ENCODE measurements around the gene FAM13B. TPM values are rescaled to one million over a fixed set of nuclear protein-coding genes. Genes with fewer than 3 reads are reported as not detected.
A peak's percentile ranks its signal among the peaks of the same experiment; 100 is the strongest.
"Not testable (repeated sequence)": the region's sequence is repeated elsewhere in the genome, so short reads cannot be mapped to it uniquely, and the experiment has no call there.

The FAM13B gene
- total RNA-seq, 1 experiment from 2014 or later, result 33.7 TPM

GRCh38 chr5:137975208-137975607, 57.7 kb downstream of the FAM13B start:
- TF ChIP-seq, protein P1, sequence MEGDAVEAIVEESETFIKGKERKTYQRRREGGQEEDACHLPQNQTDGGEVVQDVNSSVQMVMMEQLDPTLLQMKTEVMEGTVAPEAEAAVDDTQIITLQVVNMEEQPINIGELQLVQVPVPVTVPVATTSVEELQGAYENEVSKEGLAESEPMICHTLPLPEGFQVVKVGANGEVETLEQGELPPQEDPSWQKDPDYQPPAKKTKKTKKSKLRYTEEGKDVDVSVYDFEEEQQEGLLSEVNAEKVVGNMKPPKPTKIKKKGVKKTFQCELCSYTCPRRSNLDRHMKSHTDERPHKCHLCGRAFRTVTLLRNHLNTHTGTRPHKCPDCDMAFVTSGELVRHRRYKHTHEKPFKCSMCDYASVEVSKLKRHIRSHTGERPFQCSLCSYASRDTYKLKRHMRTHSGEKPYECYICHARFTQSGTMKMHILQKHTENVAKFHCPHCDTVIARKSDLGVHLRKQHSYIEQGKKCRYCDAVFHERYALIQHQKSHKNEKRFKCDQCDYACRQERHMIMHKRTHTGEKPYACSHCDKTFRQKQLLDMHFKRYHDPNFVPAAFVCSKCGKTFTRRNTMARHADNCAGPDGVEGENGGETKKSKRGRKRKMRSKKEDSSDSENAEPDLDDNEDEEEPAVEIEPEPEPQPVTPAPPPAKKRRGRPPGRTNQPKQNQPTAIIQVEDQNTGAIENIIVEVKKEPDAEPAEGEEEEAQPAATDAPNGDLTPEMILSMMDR (IDR thresholded peaks at IDR 0.05; ENCODE audit: unreplicated experiment), result no peak
- no peak for DNase-seq (ENCODE audit: unreplicated experiment)
- no peaks in the 10 kb centered on the region for H3K4me1 Mint-ChIP-seq (ENCODE audit: insufficient read depth, unreplicated experiment)
- BruUV-seq (replicated peaks), result no TSS peak
- POLR2A ChIA-PET, result no interaction called here
- H3K9me3 Mint-ChIP-seq (ENCODE audit: unreplicated experiment), result no peaks in the 10 kb centered on the region
- peak overlapping the region; percentile 49 for H3K27ac Mint-ChIP-seq (ENCODE audit: low read depth, unreplicated experiment)
- H3K4me3 Mint-ChIP-seq (ENCODE audit: unreplicated experiment), result no peak overlapping the region
- CTCF ChIA-PET, result interaction anchor here (1.0 kb wide), 1 partner anchor 61 kb away, joined by 3 read pairs; no protein-coding TSS in a partner anchor
- no peaks in the 10 kb centered on the region for H3K27me3 Mint-ChIP-seq (ENCODE audit: insufficient read depth, unreplicated experiment)
- intact Hi-C loops (cut with micrococcal nuclease), result no loop called here
- peaks cover 42% of the 10 kb centered on the region for H3K36me3 Mint-ChIP-seq (ENCODE audit: insufficient read depth, unreplicated experiment)

GRCh38 chr5:137970384-137970783, 62.5 kb downstream of the FAM13B start:
- DNase-seq (ENCODE audit: unreplicated experiment); H3K4me1 Mint-ChIP-seq (ENCODE audit: insufficient read depth, unreplicated experiment); BruUV-seq (replicated peaks); H3K27ac Mint-ChIP-seq (ENCODE audit: low read depth, unreplicated experiment); H3K9me3 Mint-ChIP-seq (ENCODE audit: unreplicated experiment); intact Hi-C loops (cut with micrococcal nuclease); H3K4me3 Mint-ChIP-seq (ENCODE audit: unreplicated experiment); H3K27me3 Mint-ChIP-seq (ENCODE audit: insufficient read depth, unreplicated experiment); CTCF ChIA-PET; POLR2A ChIA-PET: not testable (repeated sequence)
- H3K36me3 Mint-ChIP-seq (ENCODE audit: insufficient read depth, unreplicated experiment), result peaks cover 51% of the 10 kb centered on the region

DNA sequence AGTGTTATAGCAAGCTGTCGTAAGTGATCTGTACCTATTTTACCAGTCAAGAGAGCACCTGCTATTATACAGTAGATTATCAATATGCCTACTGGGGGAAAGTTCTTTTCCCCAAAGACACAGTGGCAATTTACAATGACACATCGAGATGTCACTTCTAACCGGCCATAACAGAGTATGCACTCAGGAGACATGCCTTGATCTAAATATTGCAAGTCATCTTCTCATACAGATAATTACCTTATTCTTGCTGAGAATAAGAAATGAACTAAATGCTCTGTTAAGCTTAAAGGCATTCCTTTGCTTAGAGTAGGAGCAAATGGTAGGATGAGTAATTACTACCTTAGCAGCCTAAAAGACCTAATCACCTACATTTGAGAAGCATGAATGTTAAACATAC, 72.1 kb downstream of the FAM13B start:
- POLR2A ChIA-PET, result interaction anchor here (1.5 kb wide), 1 partner anchor 9 kb away, joined by 4 read pairs; no protein-coding TSS in a partner anchor
- Mint-ChIP-seq H3K4me1 (ENCODE audit: insufficient read depth, unreplicated experiment) (no peaks in the 10 kb centered on the region), H3K27me3 (ENCODE audit: insufficient read depth, unreplicated experiment) (no peaks in the 10 kb centered on the region), H3K27ac (ENCODE audit: low read depth, unreplicated experiment) (no peak overlapping the region), H3K4me3 (ENCODE audit: unreplicated experiment) (no peak overlapping the region), H3K36me3 (ENCODE audit: insufficient read depth, unreplicated experiment) (peaks cover 58% of the 10 kb centered on the region), H3K9me3 (ENCODE audit: unreplicated experiment) (no peaks in the 10 kb centered on the region)
- BruUV-seq (replicated peaks), result no TSS peak
- CTCF ChIA-PET, result no interaction called here
- no peak for DNase-seq (ENCODE audit: unreplicated experiment)
- TF ChIP-seq, protein P1 (IDR thresholded peaks at IDR 0.05; ENCODE audit: unreplicated experiment), result no peak
- intact Hi-C loops (cut with micrococcal nuclease), result no loop called here

- peaks cover 52% of the 10 kb centered on the region for H3K36me3 Mint-ChIP-seq (ENCODE audit: insufficient read depth, unreplicated experiment)
- no TSS peak for BruUV-seq (replicated peaks)
- CTCF ChIA-PET, result no interaction called here
- H3K9me3 Mint-ChIP-seq (ENCODE audit: unreplicated experiment), result no peaks in the 10 kb centered on the region
- POLR2A ChIA-PET, result interaction anchor here (1.5 kb wide), 1 partner anchor 8 kb away, joined by 4 read pairs; no protein-coding TSS in a partner anchor
- H3K4me3 Mint-ChIP-seq (ENCODE audit: unreplicated experiment), result no peak overlapping the region
- TF ChIP-seq, protein P1 (IDR thresholded peaks at IDR 0.05; ENCODE audit: unreplicated experiment), result no peak
- intact Hi-C loops (cut with micrococcal nuclease), result no loop called here
- H3K4me1 Mint-ChIP-seq (ENCODE audit: insufficient read depth, unreplicated experiment), result no peaks in the 10 kb centered on the region
- H3K27ac Mint-ChIP-seq (ENCODE audit: low read depth, unreplicated experiment), result no peak overlapping the region
- no peaks in the 10 kb centered on the region for H3K27me3 Mint-ChIP-seq (ENCODE audit: insufficient read depth, unreplicated experiment)
- no peak for DNase-seq (ENCODE audit: unreplicated experiment)
Observed at GRCh38 chr5:137960141-137960540, 72.7 kb downstream of the FAM13B start.

- POLR2A ChIA-PET, result no interaction called here
- intact Hi-C loops (cut with micrococcal nuclease), result no loop called here
- Mint-ChIP-seq H3K27me3 (ENCODE audit: insufficient read depth, unreplicated experiment) (no peaks in the 10 kb centered on the region), H3K27ac (ENCODE audit: low read depth, unreplicated experiment) (no peak overlapping the region), H3K4me1 (ENCODE audit: insufficient read depth, unreplicated experiment) (peaks cover 3% of the 10 kb centered on the region), H3K36me3 (ENCODE audit: insufficient read depth, unreplicated experiment) (peaks cover 52% of the 10 kb centered on the region), H3K4me3 (ENCODE audit: unreplicated experiment) (no peak overlapping the region), H3K9me3 (ENCODE audit: unreplicated experiment) (no peaks in the 10 kb centered on the region)
- CTCF ChIA-PET, result no interaction called here
- no TSS peak for BruUV-seq (replicated peaks)
- DNase-seq (ENCODE audit: unreplicated experiment), result no peak
- TF ChIP-seq, protein P1 (IDR thresholded peaks at IDR 0.05; ENCODE audit: unreplicated experiment), result no peak
Observed at GRCh38 chr5:137959488-137959887, 73.4 kb downstream of the FAM13B start.
